ENCODE results near the gene HOXA3. TPM values are rescaled to one million over a fixed set of nuclear protein-coding genes. Genes with fewer than 3 reads are reported as not detected.

HOXA3 gene
- total and polyA plus RNA-seq, 2 of the 13 experiments (the other 11 are each of a cell fraction or from before 2014, with no cell fraction given), result 2.9 to 4.6 TPM

DNA sequence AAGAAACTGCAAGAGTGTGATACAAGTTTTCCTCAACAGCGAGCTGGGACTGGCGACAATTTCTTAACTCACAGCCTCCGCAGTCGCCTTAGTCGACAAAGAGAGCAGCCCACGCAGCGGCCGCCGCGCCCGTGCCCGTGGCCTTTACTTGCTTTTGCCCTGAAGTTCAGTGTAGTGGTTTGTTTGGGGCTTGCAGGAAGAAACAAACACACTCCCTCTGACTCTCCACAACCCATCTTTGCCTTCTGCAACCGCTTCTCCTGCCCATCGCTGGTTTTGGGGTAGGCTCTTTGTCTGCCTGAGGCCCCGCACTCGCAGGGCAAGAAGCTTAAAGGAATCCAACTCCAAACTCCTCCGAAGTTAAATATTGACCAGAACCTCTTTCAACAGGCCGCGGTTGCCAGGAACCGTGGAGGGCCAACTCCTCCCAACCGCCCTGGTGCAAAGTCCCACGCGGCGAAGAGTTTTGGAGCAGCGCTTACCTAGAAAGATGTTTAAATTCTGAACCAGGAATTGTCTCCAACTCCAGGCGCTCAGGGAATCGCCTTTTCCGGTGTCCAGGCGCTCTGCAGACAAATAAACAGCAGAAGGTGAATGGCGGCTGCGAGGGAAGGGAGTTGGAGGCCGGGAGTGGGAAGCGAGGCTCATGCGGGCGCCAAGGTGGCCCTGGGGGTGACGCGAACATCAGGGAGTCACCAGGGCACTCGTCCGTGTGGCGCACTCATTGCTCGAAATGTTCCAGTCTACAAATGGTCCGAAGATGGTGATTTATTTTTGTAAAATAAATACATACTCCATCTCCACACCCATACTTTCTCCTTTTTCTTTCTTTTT lies 30.1 kb downstream of the HOXA3 start (continued):
- TF ChIP-seq, protein P1, sequence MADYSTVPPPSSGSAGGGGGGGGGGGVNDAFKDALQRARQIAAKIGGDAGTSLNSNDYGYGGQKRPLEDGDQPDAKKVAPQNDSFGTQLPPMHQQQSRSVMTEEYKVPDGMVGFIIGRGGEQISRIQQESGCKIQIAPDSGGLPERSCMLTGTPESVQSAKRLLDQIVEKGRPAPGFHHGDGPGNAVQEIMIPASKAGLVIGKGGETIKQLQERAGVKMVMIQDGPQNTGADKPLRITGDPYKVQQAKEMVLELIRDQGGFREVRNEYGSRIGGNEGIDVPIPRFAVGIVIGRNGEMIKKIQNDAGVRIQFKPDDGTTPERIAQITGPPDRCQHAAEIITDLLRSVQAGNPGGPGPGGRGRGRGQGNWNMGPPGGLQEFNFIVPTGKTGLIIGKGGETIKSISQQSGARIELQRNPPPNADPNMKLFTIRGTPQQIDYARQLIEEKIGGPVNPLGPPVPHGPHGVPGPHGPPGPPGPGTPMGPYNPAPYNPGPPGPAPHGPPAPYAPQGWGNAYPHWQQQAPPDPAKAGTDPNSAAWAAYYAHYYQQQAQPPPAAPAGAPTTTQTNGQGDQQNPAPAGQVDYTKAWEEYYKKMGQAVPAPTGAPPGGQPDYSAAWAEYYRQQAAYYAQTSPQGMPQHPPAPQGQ (CRISPR knock-in tag; IDR thresholded peaks at IDR 0.05; ENCODE audit: borderline replicate concordance), result no peak
- no peak; the same call in 1 of the 2 replicates for TF ChIP-seq ZNF205 (CRISPR knock-in tag; IDR thresholded peaks at IDR 0.05)
- no peak; the same call in 1 of the 2 replicates for TF ChIP-seq SNAI1 (CRISPR knock-in tag; IDR thresholded peaks at IDR 0.05; ENCODE audit: borderline replicate concordance)
- 0 out of 2 replicates have a peak, but pooled peaks have one; percentile 42 for TF ChIP-seq ZNF431 (CRISPR knock-in tag; IDR thresholded peaks at IDR 0.05; ENCODE audit: borderline replicate concordance, low read depth)
- TF ChIP-seq SMC3 (IDR thresholded peaks at IDR 0.05; ENCODE audit: low read length), result 0 out of 2 replicates have a peak, but pooled peaks have one; percentile 8
- peak; percentile 67; the same call in 1 of the 2 replicates for TF ChIP-seq MTA1 (CRISPR knock-in tag; IDR thresholded peaks at IDR 0.05; ENCODE audit: borderline replicate concordance)
- TF ChIP-seq NR2C2 (CRISPR knock-in tag; IDR thresholded peaks at IDR 0.05; ENCODE audit: borderline replicate concordance), result no peak
- no peak for TF ChIP-seq HNRNPK (IDR thresholded peaks at IDR 0.05; ENCODE audit: low read depth, low read length, poor library complexity, severe bottlenecking)
- TF ChIP-seq, protein P2, sequence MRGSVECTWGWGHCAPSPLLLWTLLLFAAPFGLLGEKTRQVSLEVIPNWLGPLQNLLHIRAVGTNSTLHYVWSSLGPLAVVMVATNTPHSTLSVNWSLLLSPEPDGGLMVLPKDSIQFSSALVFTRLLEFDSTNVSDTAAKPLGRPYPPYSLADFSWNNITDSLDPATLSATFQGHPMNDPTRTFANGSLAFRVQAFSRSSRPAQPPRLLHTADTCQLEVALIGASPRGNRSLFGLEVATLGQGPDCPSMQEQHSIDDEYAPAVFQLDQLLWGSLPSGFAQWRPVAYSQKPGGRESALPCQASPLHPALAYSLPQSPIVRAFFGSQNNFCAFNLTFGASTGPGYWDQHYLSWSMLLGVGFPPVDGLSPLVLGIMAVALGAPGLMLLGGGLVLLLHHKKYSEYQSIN (CRISPR knock-in tag; IDR thresholded peaks at IDR 0.05; ENCODE audit: borderline replicate concordance), result no peak
- TF ChIP-seq NKX3-1 (CRISPR knock-in tag; IDR thresholded peaks at IDR 0.05), result peak; percentile 19; the same call in 1 of the 2 replicates
- TF ChIP-seq, protein P3, sequence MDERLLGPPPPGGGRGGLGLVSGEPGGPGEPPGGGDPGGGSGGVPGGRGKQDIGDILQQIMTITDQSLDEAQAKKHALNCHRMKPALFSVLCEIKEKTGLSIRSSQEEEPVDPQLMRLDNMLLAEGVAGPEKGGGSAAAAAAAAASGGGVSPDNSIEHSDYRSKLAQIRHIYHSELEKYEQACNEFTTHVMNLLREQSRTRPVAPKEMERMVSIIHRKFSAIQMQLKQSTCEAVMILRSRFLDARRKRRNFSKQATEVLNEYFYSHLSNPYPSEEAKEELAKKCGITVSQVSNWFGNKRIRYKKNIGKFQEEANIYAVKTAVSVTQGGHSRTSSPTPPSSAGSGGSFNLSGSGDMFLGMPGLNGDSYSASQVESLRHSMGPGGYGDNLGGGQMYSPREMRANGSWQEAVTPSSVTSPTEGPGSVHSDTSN (CRISPR knock-in tag; IDR thresholded peaks at IDR 0.05), result no peak
- TF ChIP-seq RAD21 (CRISPR knock-in tag; IDR thresholded peaks at IDR 0.05), result peak; percentile 19; the same call in 1 of the 2 replicates
- TF ChIP-seq, protein P4, sequence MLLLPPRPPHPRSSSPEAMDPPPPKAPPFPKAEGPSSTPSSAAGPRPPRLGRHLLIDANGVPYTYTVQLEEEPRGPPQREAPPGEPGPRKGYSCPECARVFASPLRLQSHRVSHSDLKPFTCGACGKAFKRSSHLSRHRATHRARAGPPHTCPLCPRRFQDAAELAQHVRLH (CRISPR knock-in tag; IDR thresholded peaks at IDR 0.05; ENCODE audit: borderline replicate concordance, low read depth), result 0 out of 2 replicates have a peak, but pooled peaks have one; percentile 52
- TF ChIP-seq, protein P5, sequence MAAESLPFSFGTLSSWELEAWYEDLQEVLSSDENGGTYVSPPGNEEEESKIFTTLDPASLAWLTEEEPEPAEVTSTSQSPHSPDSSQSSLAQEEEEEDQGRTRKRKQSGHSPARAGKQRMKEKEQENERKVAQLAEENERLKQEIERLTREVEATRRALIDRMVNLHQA (CRISPR knock-in tag; IDR thresholded peaks at IDR 0.05), result no peak
- no peak for TF ChIP-seq NR0B2 (CRISPR knock-in tag; IDR thresholded peaks at IDR 0.05)
- TF ChIP-seq FOXJ3 (CRISPR knock-in tag; IDR thresholded peaks at IDR 0.05; ENCODE audit: borderline replicate concordance), result peak; percentile 16; the same call in 1 of the 2 replicates
- TF ChIP-seq NRL (CRISPR knock-in tag; IDR thresholded peaks at IDR 0.05; ENCODE audit: borderline replicate concordance), result 0 out of 2 replicates have a peak, but pooled peaks have one; percentile 46
- TF ChIP-seq BCLAF1 (IDR thresholded peaks at IDR 0.05), result no peak
- TF ChIP-seq NFKB2 (CRISPR knock-in tag; IDR thresholded peaks at IDR 0.05; ENCODE audit: borderline replicate concordance), result peak; percentile 57; the same call in 1 of the 2 replicates

Measured in HepG2 (cell line).